Measurements from ENCODE around the gene GNB1L.

GRCh38 chr22:19822301-19823117, 32.2 kb downstream of the GNB1L start:
- TF ChIP-seq SUZ12 (IDR thresholded peaks at IDR 0.05; ENCODE audit: unreplicated experiment) (no peak), POLR2A (IDR thresholded peaks at IDR 0.05; ENCODE audit: low read depth, low read length) (no peak), CTCF (IDR thresholded peaks at IDR 0.05 in 2 of 3, conservative IDR thresholded peaks at IDR 0.05 in 1 of 3; ENCODE audit: control insufficient read depth in 2 of 3, extremely low read depth in 1 of 3, insufficient read depth in 1 of 3, low read depth in 3 of 3, low read length in 3 of 3) (no peak), ZBTB40 (IDR thresholded peaks at IDR 0.05; ENCODE audit: borderline replicate concordance) (no peak), SRF (IDR thresholded peaks at IDR 0.05; ENCODE audit: low read depth in 2 of 2, low read length in 2 of 2) (no peak), MYC (IDR thresholded peaks at IDR 0.05; ENCODE audit: insufficient read depth, insufficient read length, insufficient replicate concordance, low read length, severe bottlenecking) (no peak), ZBTB33 (IDR thresholded peaks at IDR 0.05) (no peak), JUND (IDR thresholded peaks at IDR 0.05; ENCODE audit: low read depth, low read length) (no peak), MXI1 (IDR thresholded peaks at IDR 0.05; ENCODE audit: low read depth, low read length) (no peak), RAD51 (IDR thresholded peaks at IDR 0.05) (no peak), CHD4 (IDR thresholded peaks at IDR 0.05) (no peak), HDAC2 (IDR thresholded peaks at IDR 0.05) (no peak), BRCA1 (IDR thresholded peaks at IDR 0.05; ENCODE audit: low read depth, low read length) (no peak), SREBF2 (IDR thresholded peaks at IDR 0.05; ENCODE audit: low read length) (no peak)

Measured in GM12878 (cell line).